Vagina (tissue), 2 donors: ENCODE measurements around the gene GDPD1. TPM values are rescaled to one million over a fixed set of nuclear protein-coding genes. Genes with fewer than 3 reads are reported as not detected.
"Not testable (repeated sequence)": the region's sequence is repeated elsewhere in the genome, so short reads cannot be mapped to it uniquely, and the experiment has no call there.

Experiments used
- DNase-seq, 2 donors: peaks; one replicate each; pipeline ENCODE4 v3.0.0-alpha.2; 2017; ENCODE audit errors: extremely low spot score in 2 of 2
- H3K27ac ChIP-seq: fragments of 200-600 bp; sonication (generic); one replicate; pipeline ENCODE4 v1.5.1; 2019
- H3K27me3 ChIP-seq: fragments of 200-600 bp; sonication (generic); one replicate; pipeline ENCODE4 v1.5.1; 2019
- H3K36me3 ChIP-seq, 2 donors: fragments of 200-600 bp; sonication (generic); one replicate each; pipeline ENCODE4 v1.5.1; 2017 to 2019
- H3K4me1 ChIP-seq: fragments of 200-600 bp; sonication (generic); one replicate; pipeline ENCODE4 v1.5.1; 2019
- H3K4me3 ChIP-seq, 2 donors: fragments of 200-600 bp; sonication (generic); 1 replicate in 1 of 2; 2 replicates in 1 of 2; pipeline ENCODE4 v1.5.1; 2016 to 2019
- H3K9me3 ChIP-seq: fragments of 200-600 bp; sonication (generic); one replicate; pipeline ENCODE4 v1.5.1; 2019
- POLR2A ChIP-seq, 2 donors: fragments of 450-650 bp; IDR thresholded peaks; one replicate each; pipeline ENCODE4 v1.6.1; 2017; ENCODE audit warnings: antibody characterized with exemption in 2 of 2, mild to moderate bottlenecking in 2 of 2, moderate library complexity in 2 of 2
- POLR2AphosphoS5 ChIP-seq, 2 donors: sonication (generic); formaldehyde crosslinking; IDR thresholded peaks; one replicate each; pipeline ENCODE4 v1.9.0; 2017; ENCODE audit warnings: antibody characterized with exemption in 2 of 2, mild to moderate bottlenecking in 2 of 2, low read depth in 1 of 2; ENCODE audit not compliant: insufficient read depth in 1 of 2
- intact Hi-C: fragments of 100-400 bp; cut with DNase I; formaldehyde crosslinking; loops from one replicate; pipeline ENCODE4 v1.15.1; 2023
- total RNA-seq: library from RNA; depleted of rRNA; stranded (reverse); fragments of >200 nt; gene quantifications from one replicate; pipeline ENCODE4 v1.2.3, GENCODE V29; 2016
- TF ChIP-seq, protein P1 (sequence below), 3 experiments: fragments of 450-650 bp in 2 of 3; fragments of 200-600 bp in 1 of 3; sonication (generic) in 1 of 3; IDR thresholded peaks; one replicate each; pipeline ENCODE4 v1.5.1; 2017 to 2019; ENCODE audit warnings: antibody characterized with exemption in 3 of 3, mild to moderate bottlenecking in 2 of 3, moderate library complexity in 2 of 3

The GDPD1 gene
- total RNA-seq, 1 donor from 2014 or later = 2.2 TPM

DNA sequence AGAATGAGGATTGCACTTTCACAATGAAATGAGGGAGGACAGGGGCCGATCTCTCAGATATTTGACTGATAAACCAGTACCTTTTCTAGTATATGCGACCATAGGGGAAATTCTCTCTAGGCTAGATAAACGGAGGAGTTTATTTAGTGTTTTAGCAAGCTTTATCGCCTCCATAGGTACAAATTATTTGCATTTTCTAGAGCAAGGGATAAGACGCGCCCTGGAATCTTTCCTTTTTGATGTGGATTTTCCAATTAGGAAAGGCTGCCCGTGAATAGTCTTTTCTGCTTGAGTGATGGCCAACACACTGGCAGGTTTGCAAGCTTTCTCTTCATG is 351 bp upstream of the GDPD1 start:
- TF ChIP-seq POLR2A (IDR thresholded peaks at IDR 0.05) = no peak
- no peak for TF ChIP-seq POLR2AphosphoS5 (IDR thresholded peaks at IDR 0.05; ENCODE audit: insufficient read depth in 1 of 2, low read depth in 1 of 2)
- TF ChIP-seq, protein P1, sequence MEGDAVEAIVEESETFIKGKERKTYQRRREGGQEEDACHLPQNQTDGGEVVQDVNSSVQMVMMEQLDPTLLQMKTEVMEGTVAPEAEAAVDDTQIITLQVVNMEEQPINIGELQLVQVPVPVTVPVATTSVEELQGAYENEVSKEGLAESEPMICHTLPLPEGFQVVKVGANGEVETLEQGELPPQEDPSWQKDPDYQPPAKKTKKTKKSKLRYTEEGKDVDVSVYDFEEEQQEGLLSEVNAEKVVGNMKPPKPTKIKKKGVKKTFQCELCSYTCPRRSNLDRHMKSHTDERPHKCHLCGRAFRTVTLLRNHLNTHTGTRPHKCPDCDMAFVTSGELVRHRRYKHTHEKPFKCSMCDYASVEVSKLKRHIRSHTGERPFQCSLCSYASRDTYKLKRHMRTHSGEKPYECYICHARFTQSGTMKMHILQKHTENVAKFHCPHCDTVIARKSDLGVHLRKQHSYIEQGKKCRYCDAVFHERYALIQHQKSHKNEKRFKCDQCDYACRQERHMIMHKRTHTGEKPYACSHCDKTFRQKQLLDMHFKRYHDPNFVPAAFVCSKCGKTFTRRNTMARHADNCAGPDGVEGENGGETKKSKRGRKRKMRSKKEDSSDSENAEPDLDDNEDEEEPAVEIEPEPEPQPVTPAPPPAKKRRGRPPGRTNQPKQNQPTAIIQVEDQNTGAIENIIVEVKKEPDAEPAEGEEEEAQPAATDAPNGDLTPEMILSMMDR (IDR thresholded peaks at IDR 0.05) = no peak
- Histone ChIP-seq H3K27ac (no peak overlapping the region), H3K27me3 (no peaks in the 10 kb centered on the region), H3K4me1 (peaks cover 18% of the 10 kb centered on the region), H3K4me3 (peak overlapping the region; percentile 76 to 83), H3K9me3 (no peaks in the 10 kb centered on the region), H3K36me3 (peaks cover 0 to under 1% of the 10 kb centered on the region in 2 donors)
- intact Hi-C loops = no loop called here
- DNase-seq = no peak

DNA sequence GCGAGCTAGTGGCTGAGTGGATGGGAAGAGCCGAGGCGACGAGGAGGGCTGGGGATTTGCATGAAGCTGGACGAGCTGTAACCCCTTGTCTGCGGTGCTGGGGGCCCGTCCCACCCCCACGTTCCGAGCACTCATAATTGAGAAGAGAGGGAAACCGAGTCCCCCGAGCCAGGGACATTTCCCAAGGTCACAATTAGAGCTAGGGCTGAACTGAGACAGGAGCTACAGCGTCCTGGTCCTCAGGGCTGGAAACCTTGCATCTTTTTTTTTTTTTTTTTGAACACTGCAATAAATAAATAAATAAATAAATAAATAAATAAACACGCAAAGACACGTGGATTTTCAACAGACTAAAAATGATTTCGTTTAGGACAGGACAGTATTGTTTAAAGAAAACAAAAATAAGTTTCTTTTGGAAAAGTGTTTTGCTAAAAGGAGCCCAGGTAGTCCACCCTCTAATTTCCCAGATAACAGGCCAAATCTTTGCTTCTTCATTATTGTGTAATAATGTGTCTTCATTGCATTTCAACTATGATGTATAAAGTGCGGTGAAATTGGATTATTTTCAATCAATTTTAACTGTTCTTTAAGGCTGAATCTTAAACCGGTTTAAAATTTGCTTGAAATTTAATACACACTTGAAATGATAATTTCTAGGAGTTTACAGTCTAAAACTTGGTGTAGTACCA is 992 bp downstream of the GDPD1 start:
- TF ChIP-seq, protein P1 (IDR thresholded peaks at IDR 0.05) = no peak
- TF ChIP-seq POLR2A (IDR thresholded peaks at IDR 0.05) (no peak), POLR2AphosphoS5 (IDR thresholded peaks at IDR 0.05; ENCODE audit: insufficient read depth in 1 of 2, low read depth in 1 of 2) (no peak)
- H3K9me3 ChIP-seq = no peaks in the 10 kb centered on the region
- no peaks in the 10 kb centered on the region for H3K27me3 ChIP-seq
- intact Hi-C loops = no loop called here
- no peaks in the 10 kb centered on the region for H3K36me3 ChIP-seq
- H3K27ac ChIP-seq = peak overlapping the region; percentile 74
- H3K4me3 ChIP-seq = peak overlapping the region; percentile 76 to 83
- no peak for DNase-seq
- peaks cover 18% of the 10 kb centered on the region for H3K4me1 ChIP-seq

DNA sequence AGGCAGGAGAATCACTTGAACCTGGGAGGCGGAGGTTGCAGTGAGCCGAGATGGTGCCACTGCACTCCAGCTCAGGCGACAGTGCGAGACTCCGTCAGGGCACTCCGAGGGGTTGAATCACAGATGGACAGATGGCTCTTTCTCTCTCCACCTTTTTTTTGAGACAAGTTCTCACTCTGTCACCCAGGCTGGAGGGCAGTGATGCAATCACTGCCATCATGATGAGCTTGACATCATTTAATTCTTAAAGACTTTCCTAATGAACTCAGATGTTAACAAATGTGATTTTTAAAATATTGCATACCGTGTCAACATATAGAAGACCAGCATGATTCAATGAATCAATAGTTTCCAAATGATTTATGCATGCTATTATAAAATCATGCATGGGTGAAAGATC is 3.5 kb downstream of the GDPD1 start:
- TF ChIP-seq, protein P1 (IDR thresholded peaks at IDR 0.05) = no peak
- TF ChIP-seq POLR2A (IDR thresholded peaks at IDR 0.05) = no peak
- TF ChIP-seq POLR2AphosphoS5 (IDR thresholded peaks at IDR 0.05; ENCODE audit: insufficient read depth in 1 of 2, low read depth in 1 of 2) = no peak
- H3K4me3 ChIP-seq = no peak overlapping the region
- DNase-seq = no peak
- intact Hi-C loops = no loop called here
- no peaks in the 10 kb centered on the region for H3K36me3 ChIP-seq
- peaks cover 18% of the 10 kb centered on the region for H3K4me1 ChIP-seq
- H3K27ac ChIP-seq = no peak overlapping the region
- H3K9me3 ChIP-seq = no peaks in the 10 kb centered on the region
- H3K27me3 ChIP-seq = no peaks in the 10 kb centered on the region

DNA sequence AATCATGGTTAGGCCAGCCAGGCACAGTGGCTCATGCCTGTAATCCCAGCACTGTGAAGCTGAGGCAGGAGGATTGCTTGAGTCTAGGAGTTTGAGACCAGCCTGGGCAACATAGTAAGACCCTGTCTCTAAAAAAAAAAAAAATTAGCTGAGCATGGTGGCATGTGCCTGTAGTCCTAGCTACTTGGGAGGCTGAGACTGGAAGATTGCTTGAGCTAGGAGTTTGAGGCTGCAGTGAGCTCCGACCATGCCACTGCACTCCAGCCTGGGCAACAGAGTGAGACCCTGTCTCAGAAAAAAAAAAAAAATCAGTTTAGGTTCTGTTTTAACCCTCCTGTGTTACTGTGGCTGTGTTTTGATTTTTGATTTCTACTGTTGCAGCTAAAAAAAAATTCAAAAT is 8.3 kb downstream of the GDPD1 start:
- H3K4me1 ChIP-seq, H3K4me3 ChIP-seq, H3K27me3 ChIP-seq, H3K27ac ChIP-seq, H3K36me3 ChIP-seq, intact Hi-C loops, H3K9me3 ChIP-seq, DNase-seq: not testable (repeated sequence)

DNA sequence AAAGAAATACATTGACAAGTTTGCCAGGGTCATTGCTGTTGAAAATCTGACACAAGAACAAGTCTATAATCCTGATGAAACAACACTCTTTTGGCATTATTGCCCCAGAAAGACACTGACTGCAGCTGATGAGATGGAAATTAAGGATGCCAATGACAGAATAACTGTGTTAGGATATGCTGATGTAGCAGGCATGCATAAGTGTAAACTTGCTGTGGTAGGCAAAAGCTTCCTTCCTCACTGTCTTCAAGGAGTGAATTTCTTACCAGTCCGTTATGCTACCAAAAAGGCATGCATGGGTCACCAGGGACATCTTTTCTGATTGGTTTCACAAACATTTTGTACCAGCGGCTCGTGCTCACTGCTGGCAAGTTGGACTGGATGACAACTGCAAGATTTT is 10.5 kb downstream of the GDPD1 start:
- intact Hi-C loops = loop anchor here (5.0 kb wide), 1 partner anchor 427 kb away; no protein-coding TSS in a partner anchor
- no peaks in the 10 kb centered on the region for H3K4me1 ChIP-seq
- no peak for DNase-seq
- H3K36me3 ChIP-seq = no peaks in the 10 kb centered on the region
- no peak for TF ChIP-seq POLR2AphosphoS5 (IDR thresholded peaks at IDR 0.05; ENCODE audit: insufficient read depth in 1 of 2, low read depth in 1 of 2)
- TF ChIP-seq POLR2A (IDR thresholded peaks at IDR 0.05) = no peak
- TF ChIP-seq, protein P1 (IDR thresholded peaks at IDR 0.05) = no peak
- no peak overlapping the region for H3K27ac ChIP-seq
- no peaks in the 10 kb centered on the region for H3K27me3 ChIP-seq
- H3K4me3 ChIP-seq = no peak overlapping the region
- no peaks in the 10 kb centered on the region for H3K9me3 ChIP-seq
